Measurements from ENCODE around the gene CD109.
"Not testable (repeated sequence)": the region's sequence is repeated elsewhere in the genome, so short reads cannot be mapped to it uniquely, and the experiment has no call there.

The CD109 gene

DNA sequence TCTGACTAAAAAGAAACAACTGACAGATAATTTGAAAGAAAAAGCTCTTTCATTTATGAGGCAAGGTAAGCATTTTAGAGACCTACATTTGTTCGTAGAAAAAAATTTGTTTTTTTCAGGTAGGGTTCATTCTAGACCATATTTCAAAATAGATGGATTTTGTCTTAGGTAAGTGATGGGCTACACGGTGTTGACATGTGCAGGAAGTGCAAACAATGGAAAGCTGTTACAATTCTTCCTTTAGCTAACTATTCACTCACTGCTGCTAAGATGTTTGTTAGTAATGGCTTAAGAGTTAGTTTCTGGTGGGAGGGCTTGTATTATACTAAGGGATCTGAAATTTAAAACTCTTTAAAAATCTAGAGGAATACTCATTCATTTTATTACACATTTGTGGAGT is 96.7 kb downstream of the CD109 start:
- DNase-seq = no peak

DNA sequence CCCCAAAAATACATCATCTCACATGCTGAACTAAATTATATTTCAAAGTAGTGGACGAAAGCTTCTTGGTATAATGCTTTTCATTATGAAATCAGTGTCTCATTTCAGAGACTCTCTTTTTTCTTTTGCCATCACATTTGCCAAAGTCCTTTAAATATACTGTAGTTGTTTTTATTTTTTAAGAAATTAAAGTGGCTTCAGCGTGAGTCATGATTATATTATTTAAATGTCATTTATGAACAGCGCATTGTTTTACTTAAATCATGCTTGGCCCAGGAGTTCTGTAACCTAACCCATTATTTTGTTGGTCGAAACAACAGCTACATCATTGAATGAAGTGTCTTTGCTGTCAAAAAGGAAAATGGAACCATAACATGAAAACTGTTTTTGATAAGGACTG is 100.9 kb downstream of the CD109 start:
- no peak for DNase-seq

GRCh38 chr6:73797861-73798260 is 101.9 kb downstream of the CD109 start:
- DNase-seq = no peak

DNA sequence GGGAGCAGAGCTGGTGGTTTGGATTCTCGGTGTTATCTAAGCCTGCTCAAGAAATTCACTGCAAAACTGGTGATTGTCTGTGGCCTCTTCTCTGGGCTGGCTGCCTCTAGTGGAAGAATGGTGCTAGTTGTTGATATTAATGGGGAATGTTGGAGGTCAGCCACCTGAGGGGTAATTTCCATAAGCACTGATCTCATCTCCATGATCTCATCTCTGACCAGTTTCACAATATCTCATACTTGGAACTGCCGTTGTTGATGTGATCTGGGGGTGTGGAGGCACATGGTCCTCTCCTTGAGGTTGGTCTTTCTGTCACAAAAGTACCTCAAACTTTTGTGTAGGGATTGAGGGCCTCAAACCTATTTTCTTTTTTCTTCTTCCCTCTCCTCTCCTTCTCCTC is 102.6 kb downstream of the CD109 start:
- no peak for DNase-seq

GRCh38 chr6:73800997-73801396 is 105.0 kb downstream of the CD109 start:
- no peak for DNase-seq

DNA sequence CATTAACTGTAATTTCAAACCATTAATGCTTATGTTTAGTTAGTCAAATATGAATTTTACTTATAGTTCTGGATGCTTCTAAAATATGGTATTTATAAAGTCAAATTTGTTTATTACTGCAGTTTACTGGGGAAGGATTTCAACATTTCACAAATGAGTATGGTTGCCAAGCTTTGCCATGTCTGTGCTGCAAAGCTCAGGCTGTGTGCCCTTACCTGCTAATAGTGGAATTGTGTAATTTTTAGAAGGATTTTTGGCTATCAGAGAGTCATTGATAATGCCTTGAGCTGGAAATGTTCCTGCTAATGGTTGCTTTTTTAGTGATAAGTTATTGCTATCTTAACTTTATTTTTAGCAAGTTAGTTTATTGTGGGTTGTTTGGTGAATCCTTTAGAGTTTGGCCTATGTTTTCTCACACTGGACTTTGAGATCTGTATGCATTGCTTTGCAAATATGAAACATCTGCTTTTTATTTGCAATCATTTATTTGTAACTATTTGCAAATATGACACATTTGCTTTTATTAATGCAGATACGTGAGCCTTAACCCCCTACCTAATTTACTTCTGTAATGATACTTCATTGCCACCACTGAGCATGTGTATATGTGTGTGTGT is 105.8 kb downstream of the CD109 start:
- no peak for DNase-seq

DNA sequence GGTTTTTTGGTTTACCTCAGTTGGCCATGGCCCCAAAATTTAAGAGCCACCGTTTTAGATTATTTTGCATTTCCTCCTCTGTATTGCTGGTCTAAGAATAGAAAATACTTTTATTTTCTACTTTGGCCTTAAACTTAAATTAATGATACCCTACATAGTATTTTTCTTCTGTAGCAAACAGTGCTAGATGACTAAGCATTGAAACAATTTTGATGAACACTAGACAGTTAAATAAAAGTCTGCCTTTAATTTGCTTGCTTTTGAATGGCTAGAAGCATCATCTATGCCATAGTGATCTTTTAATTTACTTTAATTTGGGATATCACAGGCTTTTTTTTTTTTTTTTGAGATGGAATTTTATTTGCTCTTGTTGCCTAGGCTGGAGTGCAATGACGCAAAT is 106.4 kb downstream of the CD109 start:
- DNase-seq = no peak

GRCh38 chr6:73803562-73804241 is 107.7 kb downstream of the CD109 start:
- DNase-seq = no peak

- DNase-seq = not testable (repeated sequence)
Measured at GRCh38 chr6:73805221-73805620, 109.2 kb downstream of the CD109 start.

GRCh38 chr6:73805982-73806381 is 110.0 kb downstream of the CD109 start:
- not testable (repeated sequence) for DNase-seq

DNA sequence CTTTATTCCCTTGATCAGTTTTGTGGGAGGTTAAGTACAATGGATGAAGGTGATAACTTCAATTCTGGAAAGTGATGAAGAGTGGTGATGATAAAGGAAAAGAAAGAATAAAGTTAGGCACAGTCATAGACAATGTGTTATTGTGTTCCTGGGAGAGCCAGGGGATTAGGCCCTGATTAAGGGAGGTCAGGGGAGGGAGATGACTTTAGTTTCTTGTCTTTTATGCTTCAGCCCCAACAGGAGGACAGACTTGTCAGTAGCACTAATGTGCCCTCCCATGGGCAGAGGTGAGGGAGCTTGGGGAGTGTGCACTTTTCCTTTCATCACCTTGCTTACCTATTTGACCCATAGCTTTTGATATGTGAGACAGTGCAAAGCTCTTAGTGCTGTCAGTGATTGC is 115.7 kb downstream of the CD109 start:
- DNase-seq = no peak

GRCh38 chr6:73817253-73817652 is 121.2 kb downstream of the CD109 start:
- no peak for DNase-seq

DNA sequence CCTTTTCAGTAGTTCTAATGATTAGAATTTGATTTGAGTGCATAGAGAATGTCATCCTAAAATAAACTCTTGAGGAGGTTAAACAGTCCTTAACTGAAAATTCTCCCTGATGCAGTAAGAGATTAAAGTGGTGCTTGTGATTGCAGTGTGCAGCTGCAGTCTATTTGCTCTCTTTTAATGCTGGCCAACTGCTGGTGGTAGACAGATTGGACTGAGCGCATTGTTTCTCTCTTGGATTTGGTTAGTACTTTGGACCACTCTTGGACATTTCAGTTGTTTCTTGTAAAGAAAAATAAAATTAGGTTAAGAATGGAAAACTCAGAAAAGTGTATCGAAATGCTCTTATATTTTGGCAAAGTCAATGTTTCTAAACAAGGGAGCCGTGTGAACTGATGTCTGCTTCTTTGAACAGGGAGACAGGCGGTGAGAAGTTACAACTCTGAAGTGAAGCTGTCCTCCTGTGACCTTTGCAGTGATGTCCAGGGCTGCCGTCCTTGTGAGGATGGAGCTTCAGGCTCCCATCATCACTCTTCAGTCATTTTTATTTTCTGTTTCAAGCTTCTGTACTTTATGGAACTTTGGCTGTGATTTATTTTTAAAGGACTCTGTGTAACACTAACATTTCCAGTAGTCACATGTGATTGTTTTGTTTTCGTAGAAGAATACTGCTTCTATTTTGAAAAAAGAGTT is 127.2 kb downstream of the CD109 start:
- no peak for DNase-seq

GRCh38 chr6:73823832-73824231 is 127.8 kb downstream of the CD109 start:
- no peak for DNase-seq

- DNase-seq = no peak
Measured at GRCh38 chr6:73826571-73826970, 130.6 kb downstream of the CD109 start.

- no peak for DNase-seq
Measured at GRCh38 chr6:73830119-73830518, 134.1 kb downstream of the CD109 start.

DNA sequence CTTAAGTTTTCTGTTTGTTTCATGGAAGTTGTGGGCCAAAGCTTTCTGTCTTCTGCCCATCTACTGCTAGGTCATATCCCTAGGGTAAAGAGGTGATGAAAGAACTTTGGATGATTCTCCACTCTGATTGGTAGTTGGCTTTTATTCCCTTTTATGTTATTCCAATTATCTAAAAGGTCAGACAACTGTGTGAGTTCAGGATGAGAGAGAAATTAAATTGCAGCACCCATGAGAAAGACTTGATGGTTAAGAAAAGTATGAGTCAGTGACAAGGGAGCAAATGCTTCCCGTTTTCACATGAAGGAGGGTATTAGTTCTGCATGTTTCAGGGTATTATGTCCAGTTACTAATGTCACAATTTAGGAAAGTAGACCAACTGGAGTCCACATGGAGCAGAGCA is 136.3 kb downstream of the CD109 start:
- DNase-seq = no peak

GRCh38 chr6:73844696-73845095 is 148.7 kb downstream of the CD109 start:
- DNase-seq = not testable (repeated sequence)

GRCh38 chr6:73851048-73851447 is 155.0 kb downstream of the CD109 start:
- DNase-seq = not testable (repeated sequence)

- DNase-seq = no peak
Measured at GRCh38 chr6:73854998-73855718, 159.2 kb downstream of the CD109 start.

GRCh38 chr6:73857341-73857890 is 161.4 kb downstream of the CD109 start:
- no peak for DNase-seq

- DNase-seq = no peak
Measured at GRCh38 chr6:73858376-73858775, 162.4 kb downstream of the CD109 start.

GRCh38 chr6:73860303-73860702 is 164.3 kb downstream of the CD109 start:
- no peak for DNase-seq
